ENCODE data around the gene PDE4B.
"Not testable (repeated sequence)": the region's sequence is repeated elsewhere in the genome, so short reads cannot be mapped to it uniquely, and the experiment has no call there.

The PDE4B gene

DNA sequence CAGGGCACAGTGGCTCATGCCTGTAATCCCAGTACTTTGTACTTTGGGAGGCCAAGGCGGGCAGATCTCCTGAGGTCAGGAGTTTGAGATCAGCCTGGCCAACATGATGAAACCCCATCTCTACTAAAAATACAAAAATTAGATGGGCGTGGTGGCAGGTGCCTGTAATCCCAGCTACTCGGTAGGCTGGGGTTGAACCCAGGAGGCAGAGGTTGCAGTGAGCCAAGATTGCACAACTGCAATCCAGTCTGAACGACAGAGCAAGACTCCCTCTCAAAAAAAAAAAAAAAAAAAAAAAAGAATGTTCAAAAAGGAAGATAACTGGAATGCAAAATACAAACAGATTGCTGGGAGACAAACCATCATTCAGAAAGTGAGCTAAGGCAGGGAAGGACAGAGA lies 343.7 kb downstream of the PDE4B start:
- DNase-seq (ENCODE audit: low spot score), result not testable (repeated sequence)

DNA sequence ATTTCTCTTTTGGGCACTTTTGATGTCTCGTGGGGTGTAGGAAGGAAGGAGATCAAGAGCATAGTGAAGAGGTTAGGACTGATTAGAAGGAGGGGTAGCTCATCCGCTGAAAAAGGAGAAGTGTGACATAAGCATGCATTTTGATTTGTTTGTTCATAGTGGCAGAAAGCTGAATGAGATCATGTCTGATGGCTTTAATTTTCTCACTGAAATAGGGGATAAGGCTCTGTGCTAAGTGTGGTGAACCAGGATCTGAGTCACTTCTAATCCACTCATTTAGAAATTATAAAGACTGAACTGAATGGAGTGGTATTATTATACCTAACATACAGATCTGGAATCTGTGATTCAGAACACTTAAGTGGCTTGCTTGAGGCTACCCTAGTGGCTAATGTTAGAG lies 344.5 kb downstream of the PDE4B start:
- DNase-seq (ENCODE audit: low spot score), result no peak

DNA sequence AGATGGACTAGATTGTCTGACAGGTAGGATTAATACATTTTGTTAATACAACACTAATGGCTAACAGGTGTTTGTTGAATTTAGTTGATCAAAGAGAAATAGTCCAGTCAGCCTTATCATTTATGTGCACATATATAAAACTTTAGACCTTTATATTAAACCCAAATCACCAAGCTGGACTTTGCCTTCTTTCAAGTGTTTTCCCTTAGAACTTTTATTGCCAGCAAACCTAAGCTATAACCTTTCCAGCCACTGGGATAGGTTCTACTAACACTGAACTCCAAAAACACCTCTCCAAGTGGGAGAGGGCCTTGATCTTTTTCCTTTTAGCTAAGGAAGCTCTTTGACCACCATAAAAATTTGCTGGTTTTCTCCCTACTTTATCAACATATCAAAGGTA lies 345.9 kb downstream of the PDE4B start:
- no peak for DNase-seq (ENCODE audit: low spot score)

DNA sequence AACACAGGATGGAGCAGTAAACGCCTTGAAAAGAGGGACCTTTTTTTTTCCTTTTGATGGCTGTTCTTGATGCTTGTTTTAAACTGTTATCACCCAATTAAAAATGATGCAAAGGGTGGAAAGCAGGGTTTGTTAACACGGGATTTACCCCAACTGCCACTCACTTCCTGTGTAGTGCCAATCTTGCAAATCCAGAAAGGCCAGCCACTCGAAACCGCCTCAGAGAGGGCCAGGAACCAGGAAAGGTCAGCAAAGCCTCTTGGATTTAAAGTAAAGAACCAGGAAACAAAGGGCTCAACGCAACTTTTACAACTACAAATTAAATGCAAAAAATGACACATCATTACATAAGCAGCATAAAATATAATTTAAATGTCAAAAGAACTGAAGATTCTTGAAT lies 347.4 kb downstream of the PDE4B start:
- no peak for DNase-seq (ENCODE audit: low spot score)

DNA sequence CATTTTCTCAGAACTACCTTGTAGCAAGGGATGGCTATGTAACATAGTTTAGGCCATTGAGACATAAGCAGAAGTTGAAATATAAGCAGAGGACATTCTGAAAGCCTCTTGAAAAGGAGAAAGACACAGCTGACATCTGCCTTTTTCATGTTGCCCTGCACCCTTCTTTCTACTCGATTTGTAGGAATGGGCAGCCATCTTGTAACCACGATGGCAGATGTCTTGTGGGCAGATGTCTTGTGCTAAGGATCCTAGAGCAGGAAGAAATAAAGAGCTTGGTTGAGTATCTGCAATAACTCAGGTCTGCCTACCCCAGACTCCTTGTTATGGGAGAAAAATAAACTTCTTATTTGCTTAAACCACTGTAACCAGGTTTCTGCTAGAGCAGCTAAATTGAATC lies 351.0 kb downstream of the PDE4B start:
- no peak for DNase-seq (ENCODE audit: low spot score)

DNA sequence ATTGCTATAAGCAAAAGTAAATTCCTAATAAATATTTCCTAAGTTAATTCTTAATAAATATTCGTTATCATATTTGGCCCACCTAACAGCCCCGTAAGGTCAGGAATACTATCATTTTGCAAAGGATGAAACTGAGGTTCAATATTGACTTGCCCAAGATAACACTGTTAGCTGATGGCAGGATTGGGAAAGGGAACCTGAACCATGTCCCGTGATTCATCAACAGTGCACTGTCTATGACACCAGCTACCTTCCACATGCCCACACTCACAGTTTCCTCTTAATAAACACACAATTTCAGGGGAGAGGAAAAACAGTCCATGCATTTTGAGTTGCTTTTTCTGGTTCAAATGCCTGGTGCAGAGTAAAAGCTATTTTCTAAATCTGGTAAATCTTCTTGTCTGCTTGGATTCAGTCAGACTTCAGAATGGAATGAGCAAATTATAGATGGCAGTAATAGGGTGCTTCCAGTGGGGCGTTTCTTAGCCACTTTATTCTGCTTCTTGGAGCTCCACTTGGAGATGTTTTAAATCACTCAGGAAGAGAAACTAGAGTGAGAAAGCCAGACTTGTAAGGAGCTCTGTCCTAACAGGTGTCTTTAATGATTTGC lies 354.6 kb downstream of the PDE4B start:
- no peak for DNase-seq (ENCODE audit: low spot score)

DNA sequence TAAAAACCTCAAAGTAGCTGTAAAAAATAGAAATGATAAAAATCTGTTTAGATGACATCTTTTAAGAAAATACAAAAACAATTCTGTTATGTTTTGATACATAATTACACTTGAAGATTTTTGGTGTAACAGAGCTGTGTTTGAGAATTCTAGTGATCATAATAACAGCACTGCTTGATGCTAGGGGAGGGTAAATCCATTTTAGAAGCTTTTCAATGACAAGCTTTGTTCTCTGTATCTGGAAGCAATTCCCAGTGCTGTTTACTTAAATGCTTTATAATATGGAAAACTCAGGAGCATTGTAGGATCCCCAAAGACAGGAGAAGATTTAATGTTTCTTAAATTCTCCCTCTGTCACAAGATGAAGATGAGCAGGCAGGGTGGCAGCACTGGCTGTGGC lies 359.3 kb downstream of the PDE4B start:
- DNase-seq (ENCODE audit: low spot score), result no peak

DNA sequence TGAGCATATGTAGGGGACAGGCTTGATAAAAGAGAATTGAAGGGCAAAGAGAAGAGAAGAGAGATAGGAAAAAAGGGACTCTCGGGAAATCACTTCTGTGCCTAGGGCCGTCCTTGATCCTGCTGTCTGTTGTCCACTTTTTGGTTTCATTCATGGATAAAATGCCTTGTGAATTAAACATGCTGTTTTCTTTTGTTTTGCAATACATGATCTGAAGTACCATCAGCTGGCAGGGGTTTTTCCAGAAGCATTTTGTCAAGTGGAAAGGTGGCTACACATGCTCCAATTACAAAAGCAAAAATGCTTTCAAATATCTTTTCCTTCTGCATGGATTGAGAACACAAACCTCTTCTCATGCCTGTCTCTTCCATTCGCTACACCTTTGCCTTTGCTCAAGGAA lies 361.7 kb downstream of the PDE4B start:
- no peak for DNase-seq (ENCODE audit: low spot score)

DNA sequence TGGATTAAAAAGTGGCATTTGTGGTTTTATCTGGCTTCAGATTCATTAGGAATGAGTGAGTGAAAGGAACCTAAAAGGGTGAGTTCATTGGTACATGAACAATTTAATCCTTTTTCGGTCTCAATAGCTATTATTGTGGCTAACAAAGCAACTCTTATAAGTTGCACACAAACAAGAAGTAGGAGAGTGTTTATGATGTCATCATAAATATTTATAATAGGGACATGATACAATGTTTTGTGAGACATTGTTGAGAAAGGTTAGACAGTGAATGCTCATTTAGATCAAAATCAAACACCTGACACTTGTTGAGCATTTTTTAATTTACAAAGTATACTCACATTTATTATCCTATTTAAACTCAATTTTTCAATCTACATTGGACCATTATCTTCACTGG lies 363.4 kb downstream of the PDE4B start:
- DNase-seq (ENCODE audit: low spot score), result no peak

DNA sequence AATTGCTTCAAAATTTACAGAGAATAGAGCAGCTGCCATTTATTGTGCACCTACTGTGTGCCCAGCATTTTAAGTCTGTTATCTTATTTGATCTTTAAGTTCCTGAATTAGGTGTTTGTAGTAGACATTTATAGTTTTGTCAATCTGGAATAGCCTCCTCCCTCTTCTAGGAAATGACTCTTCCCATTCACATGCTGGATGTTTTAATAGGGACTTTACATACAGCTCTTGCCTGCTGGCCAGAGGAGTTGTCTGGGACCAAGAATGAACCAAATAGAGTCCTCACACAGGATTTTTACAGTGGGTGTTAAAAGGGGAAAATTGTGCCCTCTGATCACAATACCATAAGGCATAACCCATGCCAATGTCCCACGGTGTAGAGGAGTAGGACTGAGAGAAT lies 367.1 kb downstream of the PDE4B start:
- no peak for DNase-seq (ENCODE audit: low spot score)

DNA sequence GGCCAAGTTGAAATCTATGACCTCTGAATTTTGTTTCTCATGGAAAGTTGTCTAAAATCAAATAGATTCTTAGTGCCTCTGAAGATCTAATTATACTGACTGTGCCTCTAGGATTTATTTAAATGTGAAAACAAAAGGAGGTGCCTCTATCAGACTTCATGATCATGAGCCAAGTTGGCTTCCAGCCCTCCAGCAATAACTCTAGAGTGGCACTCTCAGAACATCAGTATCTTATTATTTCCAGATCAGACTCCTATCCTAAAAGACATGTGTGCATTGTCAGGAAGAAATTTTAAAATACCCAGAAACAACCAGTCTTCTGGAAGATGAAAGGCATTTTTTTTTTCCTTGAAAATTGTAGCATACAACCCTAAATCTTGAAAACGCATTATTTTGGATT lies 368.0 kb downstream of the PDE4B start:
- DNase-seq (ENCODE audit: low spot score), result no peak

DNA sequence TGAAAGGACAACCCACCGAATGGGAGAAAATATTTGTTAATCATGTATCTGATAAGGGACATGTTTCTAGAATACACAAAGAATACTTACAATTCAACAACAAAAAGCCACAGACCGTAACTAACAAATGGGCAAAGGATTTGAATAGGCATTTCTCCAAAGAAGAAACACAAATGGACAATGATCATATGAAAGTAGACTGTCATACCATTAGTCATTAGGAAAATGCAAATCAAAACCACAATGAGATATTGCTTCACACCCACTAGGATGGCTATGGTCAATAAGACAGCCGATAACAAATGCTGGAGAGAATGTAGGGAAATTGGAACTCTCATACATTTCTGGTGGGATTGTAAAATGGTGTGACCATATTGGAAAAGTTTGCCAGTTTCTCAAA lies 374.1 kb downstream of the PDE4B start:
- DNase-seq (ENCODE audit: low spot score), result no peak

DNA sequence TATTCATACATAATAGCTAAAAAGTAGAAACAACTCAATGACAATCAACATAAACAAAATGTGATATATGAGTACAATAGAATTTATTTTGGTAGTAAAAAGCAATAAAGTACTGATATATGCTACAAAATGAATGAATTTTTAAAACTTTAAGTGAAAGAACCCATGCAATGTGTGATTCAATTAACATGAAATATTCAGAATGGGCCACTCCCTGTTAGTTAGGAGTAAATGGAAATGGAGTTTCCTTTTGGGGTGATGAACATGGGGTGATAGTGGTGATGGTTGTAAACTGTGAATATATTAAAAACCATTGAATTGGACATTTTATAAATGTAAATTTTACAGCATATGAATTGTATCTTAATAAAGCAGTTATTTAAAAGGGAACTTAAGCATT lies 374.6 kb downstream of the PDE4B start:
- no peak for DNase-seq (ENCODE audit: low spot score)

DNA sequence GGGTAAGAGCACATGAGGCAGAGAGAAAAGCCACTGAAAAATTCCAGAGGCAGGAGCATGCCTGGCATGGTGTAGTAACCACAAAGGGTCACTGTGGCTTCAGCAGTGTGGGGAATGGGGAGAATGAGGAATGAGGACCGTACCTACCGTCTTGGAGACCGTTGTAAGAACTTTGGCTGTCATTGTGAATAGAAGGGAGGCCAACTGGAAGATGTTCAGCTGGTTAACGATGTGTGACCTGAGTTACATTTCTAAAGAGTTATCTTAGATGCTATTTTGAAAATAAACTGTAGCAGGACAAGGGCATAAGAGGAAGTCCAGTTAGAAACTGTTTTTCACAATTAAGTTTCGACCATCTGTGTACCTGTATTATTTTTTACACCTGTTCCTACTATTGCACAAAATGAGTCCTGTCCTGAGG lies 375.8 kb downstream of the PDE4B start:
- no peak for DNase-seq (ENCODE audit: low spot score)

DNA sequence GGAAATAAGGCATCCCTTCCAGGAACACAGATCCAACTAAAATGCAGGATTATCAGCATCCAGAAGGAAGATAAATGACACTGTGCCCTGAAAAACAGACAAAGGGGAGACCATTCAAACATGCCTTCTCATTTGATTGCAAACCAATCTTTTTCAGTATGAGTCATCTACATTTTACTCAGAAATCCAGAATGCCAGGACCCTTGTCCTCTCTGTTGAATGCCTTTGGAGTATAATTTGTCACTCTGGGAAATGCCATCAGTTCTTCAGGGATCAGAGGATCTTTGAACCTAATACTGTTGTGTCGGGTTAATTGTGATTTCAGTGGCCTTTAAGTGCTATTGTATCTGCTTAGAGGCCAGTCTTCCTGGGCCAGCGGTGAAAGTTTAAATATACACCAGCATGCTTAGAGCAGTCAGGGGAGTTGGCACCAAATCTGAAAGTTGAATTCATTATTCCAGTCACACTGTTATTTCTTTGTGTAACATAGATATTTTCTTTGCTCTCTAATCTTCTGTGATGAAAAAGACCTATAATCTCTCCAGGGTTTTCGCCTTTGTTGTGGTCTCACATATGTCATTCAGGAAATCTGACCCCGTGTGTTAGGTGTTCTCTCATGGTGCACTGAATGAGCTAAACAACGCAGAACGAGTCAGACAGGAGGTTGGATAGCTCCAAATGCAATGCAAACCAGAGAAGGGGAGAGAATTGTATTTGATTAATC lies 376.4 kb downstream of the PDE4B start:
- DNase-seq (ENCODE audit: low spot score), result no peak

DNA sequence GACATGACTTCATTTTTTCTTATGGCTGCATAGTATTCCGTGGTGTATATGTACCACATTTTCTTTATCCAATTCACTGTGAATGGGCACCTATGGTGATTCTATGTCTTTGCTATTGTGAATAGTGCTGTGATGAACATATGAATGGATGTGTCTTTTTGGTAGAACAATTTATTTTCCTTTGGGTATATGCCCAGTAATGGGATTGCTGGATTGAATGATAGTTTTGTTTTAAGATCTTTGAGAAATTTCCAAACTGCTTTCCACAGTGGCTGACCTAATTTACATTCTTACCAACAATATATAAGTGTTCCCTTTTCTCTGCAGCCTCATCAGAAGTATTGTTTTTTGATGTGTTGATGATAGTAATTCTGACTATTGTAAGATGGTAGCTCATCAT lies 379.6 kb downstream of the PDE4B start:
- DNase-seq (ENCODE audit: low spot score), result no peak

DNA sequence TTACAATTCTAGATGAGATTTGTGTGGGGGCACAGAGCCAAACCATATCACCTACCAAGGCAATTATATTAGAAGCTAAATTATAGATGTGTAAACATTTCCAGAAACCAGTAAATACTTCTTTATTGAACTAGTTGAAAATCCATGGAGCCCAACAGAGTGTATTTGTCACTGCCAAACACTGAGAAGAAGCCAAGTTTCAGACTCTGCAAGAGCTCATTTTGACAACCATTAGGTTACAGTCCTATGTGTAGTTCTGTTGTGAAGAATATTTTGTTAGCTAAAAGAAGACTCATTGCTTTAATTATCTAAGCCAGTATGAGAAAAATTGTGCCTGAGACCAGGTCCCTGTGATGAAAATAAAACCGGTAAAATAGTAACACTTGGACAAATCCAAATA lies 382.4 kb downstream of the PDE4B start:
- no peak for DNase-seq (ENCODE audit: low spot score)

DNA sequence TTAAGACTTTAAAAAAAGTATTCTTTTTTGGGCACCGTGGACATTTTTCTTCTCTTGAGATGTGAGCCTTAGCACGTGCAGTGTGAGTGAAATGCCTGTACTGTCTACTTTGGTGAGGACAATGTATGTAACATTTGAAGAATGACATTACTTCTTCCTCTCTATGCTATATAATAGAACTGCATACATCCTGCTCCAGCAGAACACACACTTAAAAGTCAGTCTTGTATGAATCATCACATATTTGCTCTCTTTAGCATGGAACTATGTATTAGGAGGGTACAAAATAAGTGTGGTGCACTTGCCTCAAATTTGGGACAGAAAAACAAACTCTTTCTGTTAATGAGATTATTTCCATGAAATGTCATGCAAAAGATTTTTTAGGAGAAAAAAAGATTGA lies 382.9 kb downstream of the PDE4B start:
- no peak for DNase-seq (ENCODE audit: low spot score)

DNA sequence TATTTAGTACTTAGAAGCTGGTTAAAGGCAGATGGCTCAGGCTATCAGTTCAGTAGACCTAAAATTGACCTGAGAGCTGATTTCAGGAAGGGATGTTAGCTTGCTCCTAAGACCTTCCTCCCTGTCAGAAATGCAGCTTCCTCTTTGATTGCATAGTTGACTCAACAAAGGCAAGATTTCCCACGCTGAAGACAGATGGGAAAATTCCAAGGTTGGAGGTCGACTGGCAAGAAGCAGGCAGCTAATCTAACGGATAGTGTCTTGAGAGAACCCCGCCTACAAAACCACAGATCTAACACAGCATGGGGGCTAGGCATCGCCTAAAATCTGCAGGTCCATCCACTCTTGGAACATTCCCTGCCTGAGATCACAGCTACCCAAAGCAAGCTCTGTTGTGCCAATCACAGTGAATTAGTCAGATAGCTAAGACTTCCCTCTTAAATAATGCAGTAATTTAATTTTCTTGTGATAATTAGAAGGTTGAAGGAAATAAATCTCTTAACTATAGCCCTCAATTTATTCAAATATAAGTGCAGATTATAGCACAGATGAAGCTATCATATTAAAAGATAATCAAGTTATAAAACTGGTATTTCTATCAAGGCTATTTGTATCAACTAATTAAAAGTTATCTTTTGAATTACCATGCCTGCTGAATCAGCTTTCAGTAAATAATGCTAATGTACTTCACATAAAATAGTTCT lies 383.5 kb downstream of the PDE4B start:
- peak; percentile 50 for DNase-seq (ENCODE audit: low spot score)

DNA sequence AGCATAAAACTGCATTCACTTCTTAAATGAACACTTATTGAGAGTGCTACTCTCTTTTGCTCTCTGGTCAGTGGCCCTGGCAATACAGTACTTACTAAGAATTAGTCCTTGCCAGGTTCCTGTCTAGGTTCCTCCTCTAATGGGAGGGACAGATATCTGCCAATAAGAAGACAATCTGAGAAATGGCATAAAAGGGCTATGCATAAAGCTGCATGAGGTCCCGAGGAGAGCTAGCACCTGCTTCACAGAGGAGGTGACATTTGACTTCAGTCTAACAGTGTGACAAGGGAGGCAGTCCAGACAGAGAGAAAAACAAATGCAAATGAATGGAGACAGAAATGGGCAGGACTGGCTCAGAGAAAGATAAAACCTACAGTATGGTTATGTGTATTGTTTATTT lies 384.1 kb downstream of the PDE4B start:
- DNase-seq (ENCODE audit: low spot score), result no peak

DNA sequence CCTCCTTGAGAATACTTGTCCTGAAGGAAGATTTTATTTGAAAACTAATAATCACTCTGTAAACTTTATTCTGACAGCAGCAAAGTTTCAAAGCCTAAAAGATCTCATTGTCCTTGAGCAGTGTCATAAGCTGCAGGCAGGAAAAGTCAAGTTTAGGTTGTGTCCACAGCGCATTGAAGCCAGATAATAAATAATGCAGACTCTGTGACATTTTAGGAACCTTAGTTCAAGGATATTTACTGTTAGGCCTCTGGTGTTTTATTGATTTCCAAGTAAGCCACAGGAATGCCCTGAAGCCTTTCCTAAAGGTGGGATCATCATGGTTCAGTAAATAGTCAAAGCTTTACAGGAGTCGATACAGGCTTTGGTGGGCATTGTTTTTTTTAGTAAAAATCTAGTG lies 384.8 kb downstream of the PDE4B start:
- no peak for DNase-seq (ENCODE audit: low spot score)

DNA sequence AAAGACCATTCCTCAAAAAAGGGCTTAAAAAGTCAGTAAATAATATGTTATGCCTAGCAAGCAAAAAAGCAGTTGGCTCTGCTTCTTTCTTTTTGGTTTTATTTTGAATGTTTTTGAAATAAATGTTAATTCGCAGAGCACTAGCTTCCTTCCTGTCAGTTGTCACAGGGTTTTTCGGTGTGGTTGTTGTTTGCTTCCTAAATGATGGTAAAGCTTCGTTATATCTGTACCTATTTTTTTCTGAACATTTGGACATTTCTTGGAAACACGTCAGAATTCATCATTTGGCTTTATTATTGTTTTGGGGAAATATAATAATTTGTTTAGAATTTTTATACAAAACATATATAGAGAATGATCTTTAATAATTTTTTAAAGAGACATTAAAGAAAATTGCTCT lies 389.3 kb downstream of the PDE4B start:
- DNase-seq (ENCODE audit: low spot score), result no peak

DNA sequence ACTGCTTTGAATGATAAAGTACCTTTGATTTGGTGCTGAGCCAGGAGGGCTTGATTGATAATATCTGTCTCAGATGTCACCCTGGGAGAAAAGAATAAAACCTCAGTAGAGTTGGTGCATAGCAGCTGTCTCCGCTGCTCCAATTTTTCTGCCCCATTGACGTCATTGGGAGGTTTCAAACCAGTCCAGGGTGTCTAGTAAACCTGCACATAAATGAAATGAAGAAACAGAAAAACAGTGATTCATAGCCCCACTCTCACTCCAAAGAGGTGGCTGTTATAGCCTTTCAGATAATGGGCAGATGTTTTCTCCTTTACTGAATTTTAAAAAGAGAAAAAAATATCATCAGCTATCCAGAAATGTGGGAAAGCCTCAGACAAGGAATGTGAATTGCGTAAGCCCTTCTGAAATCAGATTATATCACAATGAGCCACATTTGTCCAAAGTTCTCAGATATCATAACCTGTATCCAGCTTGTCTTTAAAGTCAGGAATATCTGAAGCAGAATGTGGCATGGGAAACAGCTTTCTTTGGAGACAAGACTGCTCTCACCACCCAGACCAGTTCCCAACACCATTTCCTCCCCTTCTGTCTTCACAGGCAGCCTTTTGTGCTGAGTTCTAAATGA lies 390.0 kb downstream of the PDE4B start:
- DNase-seq (ENCODE audit: low spot score), result no peak

Data from ecto neural progenitor cell (in vitro differentiated cells).